T-cell (primary cell): ENCODE results near the gene PTMS. TPM values are rescaled to one million over a fixed set of nuclear protein-coding genes. Genes with fewer than 3 reads are reported as not detected.
A peak's percentile ranks its signal among the peaks of the same experiment; 100 is the strongest.

ENCODE experiments used
- ATAC-seq, 4 experiments: fragments of 200-7000 bp in 3 of 4; fragments of 150-1000 bp in 1 of 4; cut with Tn5 transposase; replicated peaks in 1 of 4; 1 replicate in 3 of 4; 2 replicates in 1 of 4; pipeline ENCODE4 v1.10.0; 2021; ENCODE audit warnings: moderate library complexity in 3 of 4, mild to moderate bottlenecking in 2 of 4, moderate number of reproducible peaks in 1 of 4
- CTCF ChIA-PET, 2 donors: fragments of 300-600 bp; sonication (Branson Sonifier 250); formaldehyde crosslinking; loops; one replicate each; lab custom pipeline; 2022; ENCODE audit warnings: antibody characterized with exemption in 2 of 2; lab: Charles Lee
- POLR2A ChIA-PET, 2 donors: fragments of 300-600 bp; sonication (Branson Sonifier 250); formaldehyde crosslinking; loops; one replicate each; lab custom pipeline; 2022; ENCODE audit warnings: antibody characterized with exemption in 2 of 2; lab: Charles Lee
- DNase-seq, 35 experiments: peaks; one replicate each; pipeline versions ENCODE4 v3.0.0 to v3.0.0-alpha.2; 2013 to 2023
- H3K27ac ChIP-seq: one replicate; pipeline ENCODE4 v1.5.1; 2013; ENCODE audit warnings: low read length
- H3K27me3 ChIP-seq, 2 experiments: replicated peaks in 1 of 2; 1 replicate in 1 of 2; 2 replicates in 1 of 2; pipeline versions ENCODE4 v1.6.1 to v1.7.0; 2013; ENCODE audit warnings: low read length in 1 of 2, mixed read lengths in 1 of 2; ENCODE audit not compliant: control insufficient read depth in 2 of 2, insufficient read depth in 2 of 2; ENCODE audit errors: extremely low read depth in 1 of 2
- H3K36me3 ChIP-seq, 2 donors: 1 replicate in 1 of 2; 2 replicates in 1 of 2; pipeline versions ENCODE4 v1.6.1 to v1.7.0; 2013; ENCODE audit warnings: low read length in 1 of 2; ENCODE audit not compliant: control insufficient read depth in 2 of 2, insufficient read depth in 1 of 2; ENCODE audit errors: extremely low read depth in 1 of 2
- H3K4me1 ChIP-seq, 2 experiments: 1 replicate in 1 of 2; 2 replicates in 1 of 2; pipeline versions ENCODE4 v1.6.1 to v1.7.0; 2013; ENCODE audit warnings: low read length in 2 of 2, mixed read lengths in 1 of 2; ENCODE audit not compliant: insufficient read depth in 2 of 2, control insufficient read depth in 1 of 2; ENCODE audit errors: extremely low read depth in 1 of 2
- H3K4me3 ChIP-seq, 2 donors: 1 replicate in 1 of 2; 2 replicates in 1 of 2; pipeline versions ENCODE4 v1.5.1 to v1.7.0; 2013; ENCODE audit warnings: mild to moderate bottlenecking in 2 of 2, low read length in 1 of 2, moderate library complexity in 1 of 2; ENCODE audit not compliant: control insufficient read depth in 1 of 2; ENCODE audit errors: extremely low read depth in 1 of 2
- H3K9me3 ChIP-seq: 2 replicates; pipeline ENCODE4 v1.7.0; 2013
- H3K27ac Mint-ChIP-seq, 2 donors: one replicate each; pipeline ENCODE4 v1.8.0; 2020 to 2021; ENCODE audit warnings: mild to moderate bottlenecking in 2 of 2, mixed read lengths in 2 of 2
- H3K27me3 Mint-ChIP-seq, 2 donors: one replicate each; pipeline ENCODE4 v1.8.0; 2021 to 2022; ENCODE audit warnings: mixed read lengths in 2 of 2
- H3K36me3 Mint-ChIP-seq: one replicate; pipeline ENCODE4 v1.8.0; 2021; ENCODE audit warnings: mixed read lengths
- H3K4me1 Mint-ChIP-seq, 3 donors: one replicate each; pipeline ENCODE4 v1.8.0; 2020 to 2022; ENCODE audit warnings: mixed read lengths in 3 of 3, mild to moderate bottlenecking in 1 of 3
- H3K4me3 Mint-ChIP-seq, 3 donors: one replicate each; pipeline ENCODE4 v1.8.0; 2020 to 2022; ENCODE audit warnings: mild to moderate bottlenecking in 3 of 3, mixed read lengths in 3 of 3, moderate library complexity in 3 of 3
- H3K9me3 Mint-ChIP-seq, 3 donors: one replicate each; pipeline ENCODE4 v1.8.0; 2020 to 2022; ENCODE audit warnings: mixed read lengths in 3 of 3
- whole genome bisulfite sequencing: methylation state at CpG from one replicate; pipeline ENCODE4 v1.1.5; 2013; ENCODE audit warnings: missing lambda C conversion rate; ENCODE audit not compliant: insufficient coverage; 5-methylcytosine and 5-hydroxymethylcytosine counted together
- total RNA-seq, 35 experiments: library from RNA in 6 of 35; stranded (reverse) in 6 of 35; fragments of 120-200 nt in 1 of 35; gene quantifications; one replicate each; pipeline versions ENCODE4 v1.2.1 to v1.2.4 and lab custom pipeline; 2013 to 2026

Gene PTMS
- total RNA-seq, 5 donors from 2014 or later (not counting 1 experiment from before 2014, with no cell fraction given): 6.5 to 15.9 (median 10.6) TPM

DNA sequence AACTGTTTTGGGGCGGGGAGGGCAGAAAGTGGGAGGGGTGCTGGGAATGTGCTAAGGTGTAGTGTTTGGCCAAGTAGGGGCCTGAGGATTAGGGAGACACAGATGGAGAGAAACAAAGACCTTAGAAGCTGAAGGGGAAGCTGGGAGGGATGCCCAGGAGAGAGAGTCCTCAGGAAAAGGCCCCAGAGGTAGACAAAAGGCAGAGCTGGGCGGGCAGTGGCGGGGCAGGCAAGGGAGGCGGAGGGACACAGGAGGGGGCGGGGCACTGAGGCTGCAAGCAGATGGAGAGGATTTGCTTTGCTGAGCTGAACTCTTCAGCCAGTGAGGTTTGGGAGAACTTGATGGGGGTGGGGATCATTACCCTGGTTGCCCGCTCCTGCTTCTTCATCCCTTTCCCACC, 2.8 kb downstream of the PTMS start:
- 83% methylated on average over 2 of the region's 6 CpGs for WGBS
- POLR2A ChIA-PET: no interaction called here
- H3K27ac Mint-ChIP-seq: peak overlapping the region in 1 of 2 donors; percentile 5
- Histone ChIP-seq H3K4me1 (peaks cover 18 to 76% of the 10 kb centered on the region in 2 experiments), H3K27ac (no peak overlapping the region), H3K36me3 (no peaks in the 10 kb centered on the region), H3K27me3 (peaks cover 0 to 77% of the 10 kb centered on the region in 2 experiments), H3K4me3 (no peak overlapping the region), H3K9me3 (no peaks in the 10 kb centered on the region)
- H3K27me3 Mint-ChIP-seq: peaks cover 41 to 50% of the 10 kb centered on the region in 2 donors
- H3K4me3 Mint-ChIP-seq: no peak overlapping the region
- no peak for DNase-seq
- H3K9me3 Mint-ChIP-seq: no peaks in the 10 kb centered on the region
- H3K4me1 Mint-ChIP-seq: peaks cover 42 to 71% (median 60%) of the 10 kb centered on the region in 3 donors
- CTCF ChIA-PET: interaction anchor here (0.6 to 1.6 kb wide), 3 partner anchors 12 to 141 kb away, joined by 3 to 4 read pairs (median 3); no protein-coding TSS in a partner anchor
- ATAC-seq: no peak
- H3K36me3 Mint-ChIP-seq: no peaks in the 10 kb centered on the region

- H3K27me3 Mint-ChIP-seq: peaks cover 36 to 54% of the 10 kb centered on the region in 2 donors
Measured at GRCh38 chr12:6769666-6770065, 3.5 kb downstream of the PTMS start.

GRCh38 chr12:6770094-6770493, 3.9 kb downstream of the PTMS start:
- Histone ChIP-seq H3K4me3 (no peak overlapping the region), H3K4me1 (peaks cover 16 to 76% of the 10 kb centered on the region in 2 experiments), H3K27me3 (peaks cover 0 to 78% of the 10 kb centered on the region in 2 experiments), H3K27ac (no peak overlapping the region), H3K9me3 (no peaks in the 10 kb centered on the region), H3K36me3 (no peaks in the 10 kb centered on the region)
- Mint-ChIP-seq H3K4me1 (peaks cover 45 to 72% (median 60%) of the 10 kb centered on the region in 3 donors), H3K27me3 (peaks cover 37 to 55% of the 10 kb centered on the region in 2 donors), H3K36me3 (no peaks in the 10 kb centered on the region), H3K4me3 (peak overlapping the region in 1 of 3 donors; percentile 27), H3K27ac (no peak overlapping the region), H3K9me3 (no peaks in the 10 kb centered on the region)
- ChIA-PET CTCF (no interaction called here), POLR2A (no interaction called here)
- DNase-seq (no peak), ATAC-seq (no peak)
- WGBS: 50% methylated on average over 2 of the region's 12 CpGs

More at GRCh38 chr12:6769666-6770065, 3.5 kb downstream of the PTMS start:
- ChIA-PET CTCF (no interaction called here), POLR2A (no interaction called here)
- H3K36me3 Mint-ChIP-seq: no peaks in the 10 kb centered on the region
- no CpG with 5 or more reads among the region's 4 CpGs for WGBS
- H3K27ac Mint-ChIP-seq: no peak overlapping the region
- H3K4me1 ChIP-seq: peaks cover 18 to 76% of the 10 kb centered on the region in 2 experiments
- H3K4me3 Mint-ChIP-seq: peak overlapping the region in 1 of 3 donors; percentile 27
- no peak overlapping the region for H3K27ac ChIP-seq
- peaks cover 42 to 71% (median 60%) of the 10 kb centered on the region in 3 donors for H3K4me1 Mint-ChIP-seq
- no peak for DNase-seq
- no peaks in the 10 kb centered on the region for H3K9me3 Mint-ChIP-seq
- no peak for ATAC-seq
- no peaks in the 10 kb centered on the region for H3K9me3 ChIP-seq
- H3K4me3 ChIP-seq: no peak overlapping the region
- H3K27me3 ChIP-seq: peaks cover 0 to 77% of the 10 kb centered on the region in 2 experiments
- no peaks in the 10 kb centered on the region for H3K36me3 ChIP-seq

- peaks cover 13 to 76% of the 10 kb centered on the region in 2 experiments for H3K4me1 ChIP-seq
- H3K36me3 Mint-ChIP-seq: no peaks in the 10 kb centered on the region
- peaks cover 32 to 53% of the 10 kb centered on the region in 2 donors for H3K27me3 Mint-ChIP-seq
- ChIA-PET CTCF (interaction anchor here in 1 of 2 donors (0.6 to 1.5 kb wide), 2 partner anchors 17 to 81 kb away, joined by 3 read pairs; partner anchors contain the start of gene ZNF384), POLR2A (interaction anchor here in 1 of 2 donors (0.6 kb wide), 1 partner anchor 28 kb away, joined by 3 read pairs; no protein-coding TSS in a partner anchor)
- H3K27me3 ChIP-seq: peaks cover 0 to 78% of the 10 kb centered on the region in 2 experiments
- no peaks in the 10 kb centered on the region for H3K36me3 ChIP-seq
- H3K4me1 Mint-ChIP-seq: peaks cover 45 to 72% (median 59%) of the 10 kb centered on the region in 3 donors
- ATAC-seq (no peak), DNase-seq (no peak)
- H3K27ac Mint-ChIP-seq: peak overlapping the region in 1 of 2 donors; percentile 23
- peak overlapping the region; percentile 18 for H3K27ac ChIP-seq
- no CpG with 5 or more reads among the region's 10 CpGs for WGBS
- H3K9me3 Mint-ChIP-seq: no peaks in the 10 kb centered on the region
- H3K9me3 ChIP-seq: no peaks in the 10 kb centered on the region
- no peak overlapping the region for H3K4me3 ChIP-seq
- no peak overlapping the region for H3K4me3 Mint-ChIP-seq
Measured at GRCh38 chr12:6770600-6770999, 4.4 kb downstream of the PTMS start.

DNA sequence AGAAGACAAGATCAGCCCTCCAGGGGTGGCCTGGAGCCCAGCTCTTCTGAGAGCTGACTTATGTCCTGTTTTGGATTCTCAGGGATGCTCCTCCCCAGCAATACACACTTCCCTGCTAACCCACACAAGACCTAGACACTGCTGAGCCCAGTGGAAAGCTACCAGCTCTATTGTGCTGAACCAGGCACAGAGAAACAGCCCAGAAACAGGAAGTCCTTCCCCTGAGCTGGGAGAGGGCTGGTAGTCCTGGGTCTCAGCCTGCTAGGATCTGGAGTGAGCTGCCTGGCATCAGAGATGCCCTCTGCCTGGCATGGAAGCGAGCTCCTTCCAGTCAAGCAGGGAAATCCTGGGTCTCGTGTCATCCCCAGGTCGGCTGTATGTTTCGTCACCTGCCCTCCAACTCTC, 4.9 kb downstream of the PTMS start:
- peak overlapping the region; percentile 23 to 34 for H3K27ac Mint-ChIP-seq
- WGBS: 86% methylated on average over 4 of the region's 4 CpGs
- CTCF ChIA-PET: interaction anchor here (0.6 to 1.5 kb wide), 4 partner anchors 10 to 82 kb away, joined by 3 read pairs; partner anchors contain the start of gene ZNF384 (in 1 of the 2)
- peaks cover 0 to 73% of the 10 kb centered on the region in 2 experiments for H3K27me3 ChIP-seq
- ATAC-seq (no peak), DNase-seq (no peak)
- H3K27me3 Mint-ChIP-seq: peaks cover 32 to 52% of the 10 kb centered on the region in 2 donors
- no peak overlapping the region for H3K4me3 ChIP-seq
- no peaks in the 10 kb centered on the region for H3K9me3 Mint-ChIP-seq
- POLR2A ChIA-PET: interaction anchor here in 1 of 2 donors (0.6 kb wide), 1 partner anchor 28 kb away, joined by 3 read pairs; no protein-coding TSS in a partner anchor
- H3K36me3 Mint-ChIP-seq: no peaks in the 10 kb centered on the region
- peaks cover 44 to 69% (median 55%) of the 10 kb centered on the region in 3 donors for H3K4me1 Mint-ChIP-seq
- H3K27ac ChIP-seq: peak overlapping the region; percentile 18
- peaks cover 9 to 76% of the 10 kb centered on the region in 2 experiments for H3K4me1 ChIP-seq
- peak overlapping the region in 1 of 3 donors; percentile 79 for H3K4me3 Mint-ChIP-seq
- no peaks in the 10 kb centered on the region for H3K36me3 ChIP-seq
- no peaks in the 10 kb centered on the region for H3K9me3 ChIP-seq

DNA sequence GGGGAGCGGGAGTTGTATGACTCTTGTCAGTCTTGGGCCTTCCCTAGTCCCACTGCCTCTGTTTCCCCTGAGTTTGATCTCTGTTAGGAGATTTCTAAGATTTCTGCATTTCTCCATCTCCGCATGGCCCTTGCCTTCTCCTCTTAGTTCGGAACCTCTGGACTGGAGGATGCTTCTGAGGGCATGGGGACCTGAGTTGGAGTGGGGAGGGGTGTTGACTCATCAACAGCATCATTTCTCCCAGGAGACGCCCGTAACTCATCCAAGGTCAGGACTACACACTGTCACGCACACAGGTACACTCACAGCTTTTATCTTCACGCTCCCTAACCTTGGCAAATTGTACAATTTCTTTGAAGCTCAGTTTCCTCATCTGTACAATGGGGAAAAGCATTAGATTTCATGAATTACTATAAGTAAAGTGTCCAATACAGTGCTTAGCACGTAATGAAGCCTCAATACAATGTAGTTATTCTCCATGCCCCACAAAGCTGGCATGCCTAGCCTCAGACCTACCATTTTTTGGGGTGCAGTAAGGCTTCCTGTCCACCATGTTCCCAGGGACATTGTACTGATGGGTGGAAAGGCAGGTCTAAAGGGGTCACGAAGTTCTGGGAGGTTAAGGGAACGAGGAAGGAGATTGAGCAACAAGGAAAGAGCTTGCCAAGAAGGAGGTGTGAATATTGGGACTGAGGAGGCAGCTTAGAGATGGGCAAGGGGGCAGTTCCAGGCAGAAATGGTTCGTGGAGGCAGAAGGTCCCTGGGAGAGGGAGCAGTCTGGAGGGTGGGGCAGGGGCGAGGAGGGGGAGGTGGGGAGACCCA, 5.6 kb downstream of the PTMS start:
- H3K9me3 Mint-ChIP-seq: no peaks in the 10 kb centered on the region
- ATAC-seq: no peak
- peak overlapping the region; percentile 69 to 87 for H3K27ac Mint-ChIP-seq
- Histone ChIP-seq H3K27ac (peak overlapping the region; percentile 35), H3K4me3 (peak overlapping the region in 1 of 2 donors; percentile 54), H3K27me3 (peaks cover 0 to 72% of the 10 kb centered on the region in 2 experiments), H3K9me3 (no peaks in the 10 kb centered on the region), H3K36me3 (no peaks in the 10 kb centered on the region), H3K4me1 (peaks cover 9 to 77% of the 10 kb centered on the region in 2 experiments)
- DNase-seq: no peak
- H3K4me1 Mint-ChIP-seq: peaks cover 46 to 72% (median 55%) of the 10 kb centered on the region in 3 donors
- POLR2A ChIA-PET: interaction anchor here (0.6 kb wide), 2 partner anchors 27 to 83 kb away, joined by 3 to 8 read pairs; no protein-coding TSS in a partner anchor
- WGBS: 48% methylated on average over 4 of the region's 12 CpGs
- H3K36me3 Mint-ChIP-seq: no peaks in the 10 kb centered on the region
- CTCF ChIA-PET: interaction anchor here (0.6 to 1.5 kb wide), 7 partner anchors 9 to 351 kb away, joined by 3 to 6 read pairs (median 3); no protein-coding TSS in a partner anchor
- peak overlapping the region; percentile 54 to 79 (median 67) for H3K4me3 Mint-ChIP-seq
- peaks cover 34 to 54% of the 10 kb centered on the region in 2 donors for H3K27me3 Mint-ChIP-seq
